Mesendoderm (in vitro differentiated cells): ENCODE data around the gene SNRNP70.

ENCODE experiments used
- DNase-seq: peaks from one replicate; pipeline ENCODE4 v3.0.0; 2013
- H2AK5ac ChIP-seq: 2 replicates; pipeline ENCODE4 v1.6.1; 2013; ENCODE audit warnings: low read length, inconsistent platforms
- H2BK120ac ChIP-seq: 2 replicates; pipeline ENCODE4 v1.6.1; 2013; ENCODE audit warnings: low read depth, mild to moderate bottlenecking, low read length, moderate library complexity, mixed read lengths
- H2BK15ac ChIP-seq: replicated peaks from 2 replicates; pipeline ENCODE4 v1.6.1; 2013; ENCODE audit warnings: low read depth, mild to moderate bottlenecking, moderate library complexity
- H2BK5ac ChIP-seq: 2 replicates; pipeline ENCODE4 v1.6.1; 2013; ENCODE audit warnings: low read length, inconsistent platforms
- H3K18ac ChIP-seq: 2 replicates; pipeline ENCODE4 v1.6.1; 2013; ENCODE audit warnings: mild to moderate bottlenecking, low read length, mixed read lengths
- H3K23ac ChIP-seq: one replicate; pipeline ENCODE4 v1.6.1; 2013; ENCODE audit warnings: low read length
- H3K27ac ChIP-seq: 2 replicates; pipeline ENCODE4 v1.5.1; 2013; ENCODE audit warnings: low read depth, mild to moderate bottlenecking, inconsistent platforms, low read length, moderate library complexity
- H3K27me3 ChIP-seq: 2 replicates; pipeline ENCODE4 v1.6.1; 2013; ENCODE audit warnings: low read length, control low read depth, mild to moderate bottlenecking, inconsistent platforms; ENCODE audit not compliant: insufficient read depth, poor library complexity
- H3K36me3 ChIP-seq: 2 replicates; pipeline ENCODE4 v1.6.1; 2013; ENCODE audit warnings: low read length, inconsistent platforms; ENCODE audit not compliant: control insufficient read depth, insufficient read depth
- H3K4ac ChIP-seq: one replicate; pipeline ENCODE4 v1.6.1; 2013; ENCODE audit warnings: low read depth, mild to moderate bottlenecking, low read length, moderate library complexity
- H3K4me1 ChIP-seq: 2 replicates; pipeline ENCODE4 v1.6.1; 2013; ENCODE audit warnings: low read depth, low read length, inconsistent platforms; ENCODE audit not compliant: control insufficient read depth
- H3K4me2 ChIP-seq: 2 replicates; pipeline ENCODE4 v1.6.1; 2013; ENCODE audit warnings: low read length
- H3K4me3 ChIP-seq: 2 replicates; pipeline ENCODE4 v1.5.1; 2013; ENCODE audit warnings: mild to moderate bottlenecking, low read length
- H3K56ac ChIP-seq: one replicate; pipeline ENCODE4 v1.6.1; 2013; ENCODE audit warnings: low read length
- H3K79me1 ChIP-seq: 2 replicates; pipeline ENCODE4 v1.6.1; 2013; ENCODE audit warnings: low read length, inconsistent platforms
- H3K79me2 ChIP-seq: 2 replicates; pipeline ENCODE4 v1.6.1; 2013; ENCODE audit warnings: mild to moderate bottlenecking, low read length; ENCODE audit not compliant: control insufficient read depth, insufficient read depth
- H3K9ac ChIP-seq: 2 replicates; pipeline ENCODE4 v1.6.1; 2013; ENCODE audit warnings: low read length, inconsistent platforms
- H4K5ac ChIP-seq: one replicate; pipeline ENCODE4 v1.6.1; 2013; ENCODE audit warnings: low read length
- H4K8ac ChIP-seq: one replicate; pipeline ENCODE4 v1.6.1; 2013; ENCODE audit warnings: low read depth, mild to moderate bottlenecking, control low read depth, low read length, moderate library complexity
- WGBS: extraction: QIAGEN DNeasy Blood & Tissue Kit; methylation state at CpG from one replicate; pipeline ENCODE4 v1.1.7; 2013; ENCODE audit warnings: low lambda C conversion rate, missing lambda C conversion rate; ENCODE audit not compliant: insufficient coverage; ENCODE audit errors: extremely low coverage; 5-methylcytosine and 5-hydroxymethylcytosine counted together

The SNRNP70 gene

DNA sequence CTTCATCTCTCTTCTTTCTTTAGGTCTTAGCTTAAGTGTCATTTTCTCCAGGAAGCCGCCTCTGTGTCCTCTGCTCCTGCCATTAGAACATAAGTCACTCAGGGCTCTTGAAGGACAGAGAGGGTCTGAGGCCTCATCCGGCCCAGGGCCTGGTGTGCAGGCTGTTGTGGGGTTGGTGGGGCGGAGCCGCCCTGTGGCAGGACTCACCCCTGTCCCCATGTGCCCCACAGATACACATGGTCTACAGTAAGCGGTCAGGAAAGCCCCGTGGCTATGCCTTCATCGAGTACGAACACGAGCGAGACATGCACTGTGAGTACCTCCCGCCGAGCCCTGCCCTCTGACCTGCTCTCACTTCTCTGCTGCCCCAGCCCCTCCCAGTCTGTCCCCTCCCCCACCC is 15.9 kb downstream of the SNRNP70 start:
- H2BK120ac ChIP-seq, result no peak overlapping the region
- no peak overlapping the region for H3K4me3 ChIP-seq
- DNase-seq, result no peak
- no peak overlapping the region for H3K18ac ChIP-seq
- H3K79me1 ChIP-seq, result peaks cover 20% of the 10 kb centered on the region
- no peaks in the 10 kb centered on the region for H3K27me3 ChIP-seq
- no CpG with 5 or more reads among the region's 12 CpGs for WGBS
- peaks cover 38% of the 10 kb centered on the region for H3K36me3 ChIP-seq
- H3K27ac ChIP-seq, result no peak overlapping the region
- no peak overlapping the region for H3K4me2 ChIP-seq
- no peak overlapping the region for H2AK5ac ChIP-seq
- H3K4ac ChIP-seq, result no peak overlapping the region
- no peak overlapping the region for H3K9ac ChIP-seq
- no peak overlapping the region for H4K5ac ChIP-seq
- no peak overlapping the region for H2BK5ac ChIP-seq
- H3K23ac ChIP-seq, result no peak overlapping the region
- peak overlapping the region; percentile 25 for H3K56ac ChIP-seq
- H2BK15ac ChIP-seq, result no peak overlapping the region
- no peak overlapping the region for H4K8ac ChIP-seq
- H3K4me1 ChIP-seq, result no peaks in the 10 kb centered on the region
- H3K79me2 ChIP-seq, result peaks cover 12% of the 10 kb centered on the region

DNA sequence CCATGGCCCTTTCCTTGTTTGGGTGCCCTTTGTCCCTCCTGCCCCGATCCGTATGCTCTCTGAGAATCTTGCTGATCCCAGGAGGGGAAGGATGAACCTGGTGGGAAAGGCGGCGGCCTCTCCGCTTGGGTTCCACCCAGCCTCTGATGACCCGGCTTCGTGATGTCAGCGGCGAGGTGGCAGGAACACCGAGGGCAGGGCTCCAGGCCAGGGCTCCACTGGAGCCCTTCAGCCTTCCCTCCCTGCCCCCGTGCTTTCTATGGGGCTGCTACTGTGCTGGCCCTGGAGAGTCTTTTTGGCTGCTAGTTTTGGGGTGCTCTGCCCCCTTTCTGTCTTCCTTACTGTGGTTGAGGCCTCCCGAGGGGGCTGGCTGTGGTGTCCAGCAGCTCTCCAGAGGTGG is 17.1 kb downstream of the SNRNP70 start:
- H3K4me3 ChIP-seq, result no peak overlapping the region
- H3K79me1 ChIP-seq, result peaks cover 20% of the 10 kb centered on the region
- H3K4ac ChIP-seq, result no peak overlapping the region
- H3K79me2 ChIP-seq, result peaks cover 12% of the 10 kb centered on the region
- H3K27ac ChIP-seq, result no peak overlapping the region
- H3K23ac ChIP-seq, result no peak overlapping the region
- H4K5ac ChIP-seq, result no peak overlapping the region
- H2BK5ac ChIP-seq, result no peak overlapping the region
- no peak overlapping the region for H2AK5ac ChIP-seq
- no peaks in the 10 kb centered on the region for H3K27me3 ChIP-seq
- H2BK120ac ChIP-seq, result no peak overlapping the region
- no CpG with 5 or more reads among the region's 12 CpGs for WGBS
- no peak overlapping the region for H2BK15ac ChIP-seq
- no peak overlapping the region for H3K9ac ChIP-seq
- H3K4me2 ChIP-seq, result no peak overlapping the region
- H3K4me1 ChIP-seq, result no peaks in the 10 kb centered on the region
- H3K36me3 ChIP-seq, result peaks cover 40% of the 10 kb centered on the region
- H3K56ac ChIP-seq, result no peak overlapping the region
- H4K8ac ChIP-seq, result no peak overlapping the region
- no peak for DNase-seq
- H3K18ac ChIP-seq, result no peak overlapping the region

DNA sequence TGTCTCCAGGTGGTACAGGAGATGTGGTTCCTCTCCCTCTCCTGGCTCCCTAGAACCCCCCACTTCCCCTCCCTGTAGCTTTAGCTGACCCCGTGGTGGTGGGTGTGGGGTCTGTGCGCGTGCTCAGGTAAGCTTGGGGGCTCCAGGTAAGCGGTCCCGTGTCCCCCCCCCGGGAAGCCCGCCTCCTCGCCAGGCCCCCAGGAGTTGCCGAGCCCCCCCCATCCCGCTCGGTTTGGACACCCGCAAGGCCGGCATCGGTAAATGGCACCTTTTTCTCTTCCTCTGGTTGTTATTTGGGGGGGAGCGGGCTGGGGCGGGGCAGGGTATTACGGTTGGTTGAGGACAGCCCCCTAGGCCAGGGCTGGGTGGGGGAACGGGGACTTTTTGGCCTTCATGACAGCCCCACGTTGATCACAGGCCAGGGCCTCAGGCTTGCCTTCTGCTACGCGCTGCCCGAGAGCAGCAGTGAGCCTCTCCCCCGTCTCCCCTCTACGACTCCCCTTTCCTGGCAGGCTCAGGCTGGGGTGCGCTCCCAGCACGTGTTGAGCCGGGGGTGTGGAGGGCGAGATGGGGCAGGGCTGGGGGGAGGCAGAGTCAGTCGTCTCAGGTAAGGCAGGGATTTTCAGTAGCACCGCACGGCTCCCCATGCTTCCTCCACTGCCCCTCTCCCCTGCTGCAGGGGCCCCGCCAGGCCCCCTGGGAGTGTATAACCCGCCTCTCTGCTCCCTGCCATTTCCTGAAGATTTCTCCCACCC is 18.3 kb downstream of the SNRNP70 start:
- Histone ChIP-seq H3K4me3 (no peak overlapping the region), H3K27me3 (no peaks in the 10 kb centered on the region), H3K79me1 (peaks cover 15% of the 10 kb centered on the region), H3K9ac (no peak overlapping the region), H3K56ac (no peak overlapping the region), H3K79me2 (peaks cover 7% of the 10 kb centered on the region), H2BK120ac (no peak overlapping the region), H3K4ac (no peak overlapping the region), H2BK15ac (no peak overlapping the region), H3K4me2 (no peak overlapping the region), H2AK5ac (no peak overlapping the region), H2BK5ac (no peak overlapping the region), H3K18ac (no peak overlapping the region), H3K23ac (no peak overlapping the region), H3K36me3 (peaks cover 37% of the 10 kb centered on the region), H4K5ac (no peak overlapping the region), H3K27ac (no peak overlapping the region), H3K4me1 (no peaks in the 10 kb centered on the region), H4K8ac (no peak overlapping the region)
- DNase-seq, result no peak
- no CpG with 5 or more reads among the region's 33 CpGs for WGBS

DNA sequence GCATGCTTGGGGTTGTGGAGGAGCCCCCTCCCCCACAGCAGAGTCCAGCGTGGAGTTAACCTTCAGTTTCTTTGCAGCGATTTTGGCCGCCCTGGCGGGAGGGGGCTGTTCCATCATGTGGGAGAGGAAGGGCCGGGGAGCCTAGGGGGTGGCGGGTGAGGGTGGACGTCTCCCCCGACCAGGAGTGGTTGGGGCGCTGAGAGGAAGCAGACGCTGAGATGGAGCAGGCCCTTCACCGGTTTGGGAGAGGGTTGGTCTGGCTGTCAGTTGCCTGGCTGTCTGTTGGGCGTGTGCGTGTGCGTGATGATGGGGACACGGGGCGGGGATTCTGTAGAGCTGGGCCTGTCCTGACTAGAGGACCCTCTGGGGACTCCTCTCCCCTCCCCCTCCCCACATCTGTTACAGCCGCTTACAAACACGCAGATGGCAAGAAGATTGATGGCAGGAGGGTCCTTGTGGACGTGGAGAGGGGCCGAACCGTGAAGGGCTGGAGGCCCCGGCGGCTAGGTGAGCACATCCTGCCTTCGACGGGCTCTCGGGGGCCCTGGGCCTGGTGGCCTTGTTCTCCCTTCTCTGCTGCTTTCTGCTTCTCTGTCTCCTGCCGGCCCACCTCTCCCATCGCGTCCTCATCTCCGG is 19.1 kb downstream of the SNRNP70 start:
- DNase-seq, result no peak
- WGBS, result no CpG with 5 or more reads among the region's 30 CpGs
- Histone ChIP-seq H2BK15ac (no peak overlapping the region), H3K23ac (no peak overlapping the region), H3K4me2 (no peak overlapping the region), H3K4me3 (no peak overlapping the region), H2BK5ac (no peak overlapping the region), H3K79me1 (peaks cover 7% of the 10 kb centered on the region), H2AK5ac (no peak overlapping the region), H2BK120ac (no peak overlapping the region), H3K56ac (no peak overlapping the region), H3K18ac (no peak overlapping the region), H4K8ac (no peak overlapping the region), H3K27me3 (no peaks in the 10 kb centered on the region), H3K36me3 (peaks cover 35% of the 10 kb centered on the region), H3K79me2 (peaks cover 2% of the 10 kb centered on the region), H4K5ac (no peak overlapping the region), H3K27ac (no peak overlapping the region), H3K9ac (no peak overlapping the region), H3K4ac (no peak overlapping the region), H3K4me1 (no peaks in the 10 kb centered on the region)

DNA sequence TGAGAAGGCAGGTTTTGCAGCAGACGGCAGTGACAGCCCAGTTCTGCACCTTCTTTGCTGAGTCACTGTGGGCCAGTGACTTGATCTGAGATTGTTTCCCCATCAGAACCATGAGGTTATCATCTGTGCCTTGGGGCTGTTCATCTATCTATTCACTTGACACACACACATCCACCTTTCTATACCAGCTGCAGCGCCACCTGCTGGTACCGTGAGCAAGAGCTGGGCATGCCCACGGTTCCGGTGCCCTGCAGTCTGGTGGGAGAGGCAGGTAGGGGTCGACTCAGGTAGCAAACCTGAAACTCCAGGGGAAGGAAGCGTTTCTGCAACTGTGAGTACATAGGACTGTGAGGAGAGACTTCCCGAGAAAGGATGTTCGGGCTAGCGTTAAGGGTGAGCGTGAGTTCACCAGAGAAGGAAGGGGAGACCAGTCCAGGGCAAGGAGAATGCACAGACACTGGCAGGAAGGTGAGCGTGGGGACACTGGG is 21.4 kb downstream of the SNRNP70 start:
- H2BK120ac ChIP-seq, result no peak overlapping the region
- H2BK15ac ChIP-seq, result no peak overlapping the region
- no peaks in the 10 kb centered on the region for H3K79me1 ChIP-seq
- H3K4me1 ChIP-seq, result no peaks in the 10 kb centered on the region
- no peak overlapping the region for H4K5ac ChIP-seq
- H2AK5ac ChIP-seq, result no peak overlapping the region
- DNase-seq, result peak; percentile 71
- no peaks in the 10 kb centered on the region for H3K79me2 ChIP-seq
- no peak overlapping the region for H3K27ac ChIP-seq
- no peak overlapping the region for H3K4me3 ChIP-seq
- H3K56ac ChIP-seq, result no peak overlapping the region
- H3K9ac ChIP-seq, result no peak overlapping the region
- H3K23ac ChIP-seq, result no peak overlapping the region
- no peaks in the 10 kb centered on the region for H3K27me3 ChIP-seq
- H3K4ac ChIP-seq, result no peak overlapping the region
- H4K8ac ChIP-seq, result no peak overlapping the region
- H3K18ac ChIP-seq, result no peak overlapping the region
- no peak overlapping the region for H2BK5ac ChIP-seq
- WGBS, result no CpG with 5 or more reads among the region's 12 CpGs
- no peak overlapping the region for H3K4me2 ChIP-seq
- H3K36me3 ChIP-seq, result peaks cover 28% of the 10 kb centered on the region
